GM12878 (cell line): Measurements from ENCODE around the gene ZNF716.

Experiments used
- CBX5 ChIP-seq: sonication (generic); IDR thresholded peaks from 2 replicates; pipeline ENCODE4 v1.6.1; 2016; ENCODE audit warnings: low read depth, moderate library complexity, mild to moderate bottlenecking, inconsistent platforms
- CREB1 ChIP-seq: IDR thresholded peaks from 2 replicates; pipeline ENCODE4 v1.6.1; 2012; ENCODE audit warnings: low read depth, mild to moderate bottlenecking, inconsistent platforms
- EP300 ChIP-seq, 2 experiments: fragments of 150-350 bp in 1 of 2; IDR thresholded peaks; 2 replicates each; pipeline ENCODE4 v1.6.1; 2011 to 2012; ENCODE audit warnings: low read depth in 2 of 2, low read length in 2 of 2, borderline replicate concordance in 1 of 2, improper control_type of control experiment in 1 of 2, inconsistent platforms in 1 of 2; ENCODE audit not compliant: control insufficient read depth in 1 of 2
- FOXM1 ChIP-seq: IDR thresholded peaks from 2 replicates; pipeline ENCODE4 v1.6.1; 2012; ENCODE audit warnings: low read depth, mild to moderate bottlenecking, inconsistent platforms, low read length, moderate library complexity
- MEF2A ChIP-seq: IDR thresholded peaks from 2 replicates; pipeline ENCODE4 v1.6.1; 2011; ENCODE audit warnings: low read depth, mild to moderate bottlenecking, low read length, moderate library complexity; ENCODE audit not compliant: insufficient read depth
- POLR2A ChIP-seq: IDR thresholded peaks from 2 replicates; pipeline ENCODE4 v1.6.1; 2011; ENCODE audit warnings: low read depth, mild to moderate bottlenecking, low read length
- POLR2AphosphoS2 ChIP-seq: IDR thresholded peaks from 2 replicates; pipeline ENCODE4 v1.6.1; 2011; ENCODE audit warnings: low read depth, mild to moderate bottlenecking, low read length, improper control_type of control experiment, moderate library complexity
- POLR2AphosphoS5 ChIP-seq: IDR thresholded peaks from 2 replicates; pipeline ENCODE4 v1.6.1; 2011; ENCODE audit warnings: mild to moderate bottlenecking, low read length, inconsistent platforms
- SMC3 ChIP-seq: IDR thresholded peaks from 2 replicates; pipeline ENCODE4 v1.6.1; 2011; ENCODE audit warnings: low read length, improper control_type of control experiment, borderline replicate concordance
- TCF3 ChIP-seq: IDR thresholded peaks from 2 replicates; pipeline ENCODE4 v1.6.1; 2012; ENCODE audit warnings: low read depth, mild to moderate bottlenecking, low read length, borderline replicate concordance; ENCODE audit not compliant: insufficient read depth
- ZNF274 ChIP-seq: IDR thresholded peaks from one replicate; pipeline ENCODE4 v1.8.0; 2011; ENCODE audit not compliant: insufficient read length, insufficient read depth
- TF ChIP-seq, protein P1 (sequence below): fragments of 450-650 bp; IDR thresholded peaks from 2 replicates; pipeline ENCODE4 v1.6.1; 2018; ENCODE audit warnings: borderline replicate concordance, mild to moderate bottlenecking; ENCODE audit not compliant: partially characterized antibody
- TF ChIP-seq, protein P2 (sequence below): fragments of 450-650 bp; IDR thresholded peaks from 2 replicates; pipeline ENCODE4 v1.6.1; 2017; ENCODE audit warnings: mild to moderate bottlenecking
- TF ChIP-seq, protein P3 (sequence below): IDR thresholded peaks from 2 replicates; pipeline ENCODE4 v1.6.1; 2012; ENCODE audit warnings: low read depth, low read length, improper control_type of control experiment

DNA sequence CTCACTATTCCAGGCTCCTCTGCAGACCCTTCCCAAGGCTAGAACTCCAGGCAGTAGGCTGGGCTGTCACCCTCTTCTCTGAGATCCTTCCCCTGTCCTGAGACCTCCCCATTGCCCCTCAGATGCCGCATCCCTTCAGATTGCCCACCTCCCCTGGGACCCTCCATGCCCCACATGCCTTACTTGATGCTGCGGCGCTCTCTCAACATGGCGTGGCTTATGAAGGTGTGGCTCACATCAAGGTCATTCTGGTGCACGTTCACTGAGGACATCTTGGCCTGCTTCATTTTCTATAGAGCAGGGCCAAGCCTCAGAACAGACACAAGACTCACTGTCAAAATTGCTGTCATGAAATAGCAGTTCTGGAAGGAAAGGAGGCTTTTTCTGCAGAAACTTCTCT is 34.7 kb upstream of the ZNF716 start:
- TF ChIP-seq POLR2AphosphoS5 = no peak
- TF ChIP-seq, protein P1, sequence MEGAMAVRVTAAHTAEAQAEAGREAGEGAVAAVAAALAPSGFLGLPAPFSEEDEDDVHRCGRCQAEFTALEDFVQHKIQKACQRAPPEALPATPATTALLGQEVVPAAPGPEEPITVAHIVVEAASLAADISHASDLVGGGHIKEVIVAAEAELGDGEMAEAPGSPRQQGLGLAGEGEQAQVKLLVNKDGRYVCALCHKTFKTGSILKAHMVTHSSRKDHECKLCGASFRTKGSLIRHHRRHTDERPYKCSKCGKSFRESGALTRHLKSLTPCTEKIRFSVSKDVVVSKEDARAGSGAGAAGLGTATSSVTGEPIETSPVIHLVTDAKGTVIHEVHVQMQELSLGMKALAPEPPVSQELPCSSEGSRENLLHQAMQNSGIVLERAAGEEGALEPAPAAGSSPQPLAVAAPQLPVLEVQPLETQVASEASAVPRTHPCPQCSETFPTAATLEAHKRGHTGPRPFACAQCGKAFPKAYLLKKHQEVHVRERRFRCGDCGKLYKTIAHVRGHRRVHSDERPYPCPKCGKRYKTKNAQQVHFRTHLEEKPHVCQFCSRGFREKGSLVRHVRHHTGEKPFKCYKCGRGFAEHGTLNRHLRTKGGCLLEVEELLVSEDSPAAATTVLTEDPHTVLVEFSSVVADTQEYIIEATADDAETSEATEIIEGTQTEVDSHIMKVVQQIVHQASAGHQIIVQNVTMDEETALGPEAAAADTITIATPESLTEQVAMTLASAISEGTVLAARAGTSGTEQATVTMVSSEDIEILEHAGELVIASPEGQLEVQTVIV = no peak
- TF ChIP-seq, protein P2, sequence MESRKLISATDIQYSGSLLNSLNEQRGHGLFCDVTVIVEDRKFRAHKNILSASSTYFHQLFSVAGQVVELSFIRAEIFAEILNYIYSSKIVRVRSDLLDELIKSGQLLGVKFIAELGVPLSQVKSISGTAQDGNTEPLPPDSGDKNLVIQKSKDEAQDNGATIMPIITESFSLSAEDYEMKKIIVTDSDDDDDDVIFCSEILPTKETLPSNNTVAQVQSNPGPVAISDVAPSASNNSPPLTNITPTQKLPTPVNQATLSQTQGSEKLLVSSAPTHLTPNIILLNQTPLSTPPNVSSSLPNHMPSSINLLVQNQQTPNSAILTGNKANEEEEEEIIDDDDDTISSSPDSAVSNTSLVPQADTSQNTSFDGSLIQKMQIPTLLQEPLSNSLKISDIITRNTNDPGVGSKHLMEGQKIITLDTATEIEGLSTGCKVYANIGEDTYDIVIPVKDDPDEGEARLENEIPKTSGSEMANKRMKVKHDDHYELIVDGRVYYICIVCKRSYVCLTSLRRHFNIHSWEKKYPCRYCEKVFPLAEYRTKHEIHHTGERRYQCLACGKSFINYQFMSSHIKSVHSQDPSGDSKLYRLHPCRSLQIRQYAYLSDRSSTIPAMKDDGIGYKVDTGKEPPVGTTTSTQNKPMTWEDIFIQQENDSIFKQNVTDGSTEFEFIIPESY = no peak
- TF ChIP-seq FOXM1 = no peak
- TF ChIP-seq TCF3 = no peak
- no peak for TF ChIP-seq MEF2A
- TF ChIP-seq POLR2A = no peak
- no peak for TF ChIP-seq EP300 (IDR thresholded peaks at IDR 0.05; ENCODE audit: borderline replicate concordance in 1 of 2, control insufficient read depth in 1 of 2, low read depth in 2 of 2, low read length in 2 of 2)
- TF ChIP-seq SMC3 = no peak
- TF ChIP-seq CBX5 = no peak
- no peak for TF ChIP-seq CREB1
- TF ChIP-seq POLR2AphosphoS2 = no peak
- no peak for TF ChIP-seq ZNF274
- TF ChIP-seq, protein P3, sequence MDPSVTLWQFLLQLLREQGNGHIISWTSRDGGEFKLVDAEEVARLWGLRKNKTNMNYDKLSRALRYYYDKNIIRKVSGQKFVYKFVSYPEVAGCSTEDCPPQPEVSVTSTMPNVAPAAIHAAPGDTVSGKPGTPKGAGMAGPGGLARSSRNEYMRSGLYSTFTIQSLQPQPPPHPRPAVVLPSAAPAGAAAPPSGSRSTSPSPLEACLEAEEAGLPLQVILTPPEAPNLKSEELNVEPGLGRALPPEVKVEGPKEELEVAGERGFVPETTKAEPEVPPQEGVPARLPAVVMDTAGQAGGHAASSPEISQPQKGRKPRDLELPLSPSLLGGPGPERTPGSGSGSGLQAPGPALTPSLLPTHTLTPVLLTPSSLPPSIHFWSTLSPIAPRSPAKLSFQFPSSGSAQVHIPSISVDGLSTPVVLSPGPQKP = no peak
